HG03469 (cell line): ENCODE results near the gene CDK14.
A peak's percentile ranks its signal among the peaks of the same experiment; 100 is the strongest.
"Not testable (repeated sequence)": the region's sequence is repeated elsewhere in the genome, so short reads cannot be mapped to it uniquely, and the experiment has no call there.

Source experiments
- ATAC-seq: cut with Tn5 transposase; IDR thresholded peaks from one replicate; pipeline ENCODE4 v1.9.1; 2021; ENCODE audit warnings: mild to moderate bottlenecking, moderate library complexity, moderate number of reproducible peaks; ENCODE audit not compliant: unreplicated experiment

CDK14 gene

DNA sequence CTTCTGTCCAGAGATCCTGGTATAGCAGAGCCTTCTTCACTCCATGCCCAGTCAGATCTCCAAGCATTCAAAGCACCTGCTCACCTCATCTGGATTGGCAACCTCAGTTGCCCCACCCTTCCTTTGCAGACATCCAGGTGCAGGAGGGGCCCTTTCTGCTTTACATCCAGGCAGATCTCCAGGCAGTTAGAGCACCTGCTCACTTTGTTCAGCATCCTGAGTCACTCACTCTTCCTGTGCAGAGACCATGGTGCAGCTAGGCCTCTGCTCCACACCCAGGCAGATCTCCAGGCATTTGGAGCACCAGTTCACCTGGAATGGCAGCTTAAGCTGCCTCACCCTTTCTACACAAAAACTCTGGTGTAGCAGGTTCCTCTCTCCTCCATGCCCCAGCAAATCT, 153.1 kb downstream of the CDK14 start:
- no peak for ATAC-seq

- ATAC-seq: peak; percentile 76
Measured at GRCh38 chr7:90749774-90750173, 153.7 kb downstream of the CDK14 start.

- ATAC-seq: no peak
Measured at GRCh38 chr7:90751595-90751994, 155.5 kb downstream of the CDK14 start.

DNA sequence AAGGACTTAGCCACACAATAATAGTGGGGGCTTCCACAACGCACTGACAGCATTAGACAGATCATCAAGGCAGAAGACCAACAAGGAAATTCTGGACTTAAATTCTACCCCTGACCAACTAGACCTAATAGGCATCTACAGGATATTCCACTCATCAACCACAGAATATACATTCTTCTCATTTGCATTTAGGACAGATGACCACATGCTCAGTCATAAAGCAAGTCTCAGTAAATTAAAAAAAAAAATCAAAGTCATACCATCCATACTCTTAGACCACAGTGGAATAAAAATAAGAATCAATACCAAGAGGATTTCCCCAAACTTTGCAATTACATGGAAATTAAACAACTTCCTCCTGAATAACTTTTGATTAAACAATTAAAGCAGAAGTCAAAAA, 155.9 kb downstream of the CDK14 start:
- ATAC-seq: no peak

- no peak for ATAC-seq
Measured at GRCh38 chr7:90755041-90755440, 158.9 kb downstream of the CDK14 start.

DNA sequence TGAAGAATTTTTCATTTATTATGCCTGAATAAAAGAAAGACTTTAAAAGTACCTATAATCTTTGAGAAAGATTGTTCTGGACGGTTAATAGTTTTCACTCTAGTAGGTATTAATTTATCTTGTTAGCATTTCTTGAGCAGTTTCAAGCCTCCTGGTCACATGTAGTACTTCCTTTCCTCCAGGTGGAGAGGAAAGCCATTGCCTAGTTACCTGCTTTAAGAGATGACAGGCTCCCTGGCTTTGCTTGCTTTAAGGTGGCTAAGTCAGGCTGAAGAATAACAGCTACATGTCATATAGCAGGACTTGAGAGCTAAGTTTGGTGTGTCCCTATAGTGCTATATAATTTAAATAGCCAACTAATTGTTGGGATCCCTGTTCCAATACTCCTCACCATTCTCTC, 160.2 kb downstream of the CDK14 start:
- ATAC-seq: no peak

DNA sequence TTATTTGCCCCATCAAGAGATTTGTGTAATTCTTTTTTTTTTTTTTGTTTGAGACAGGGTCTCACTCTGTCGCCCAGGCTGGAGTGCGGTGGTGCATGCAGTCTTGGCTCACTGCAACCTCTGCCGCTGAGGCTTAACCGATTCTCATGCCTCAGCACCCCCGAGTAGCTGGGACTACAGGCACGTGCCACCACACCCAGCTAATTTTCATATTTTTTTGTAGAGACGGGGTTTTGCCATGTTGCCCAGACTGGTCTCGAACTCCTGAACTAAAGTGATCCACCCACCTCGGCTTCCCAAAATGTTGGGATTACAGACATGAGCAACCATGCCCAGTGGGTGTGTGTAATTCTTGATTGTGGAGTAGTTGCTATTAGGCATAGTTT, 161.4 kb downstream of the CDK14 start:
- peak; percentile 72 for ATAC-seq

- no peak for ATAC-seq
Measured at GRCh38 chr7:90758933-90759562, 162.9 kb downstream of the CDK14 start.

- no peak for ATAC-seq
Measured at GRCh38 chr7:90759710-90760109, 163.6 kb downstream of the CDK14 start.

DNA sequence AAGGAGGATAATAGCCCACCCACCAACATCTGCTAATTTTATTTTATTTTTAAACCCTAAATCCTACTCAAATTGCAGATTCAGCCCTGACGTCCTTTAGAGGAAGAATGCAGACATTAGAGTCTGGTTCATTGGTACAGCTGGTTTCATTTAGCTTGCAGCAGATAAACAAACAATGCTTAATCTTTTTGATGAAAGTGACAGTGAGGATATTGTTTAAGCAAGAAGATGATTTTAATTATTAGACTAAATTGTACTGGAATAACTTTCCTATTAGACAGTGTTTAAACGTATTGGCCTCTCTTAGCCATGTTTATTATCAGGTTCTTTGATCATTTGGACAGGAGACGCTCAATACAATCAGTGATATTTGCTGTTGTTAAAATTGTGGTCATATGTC, 164.8 kb downstream of the CDK14 start:
- ATAC-seq: no peak

DNA sequence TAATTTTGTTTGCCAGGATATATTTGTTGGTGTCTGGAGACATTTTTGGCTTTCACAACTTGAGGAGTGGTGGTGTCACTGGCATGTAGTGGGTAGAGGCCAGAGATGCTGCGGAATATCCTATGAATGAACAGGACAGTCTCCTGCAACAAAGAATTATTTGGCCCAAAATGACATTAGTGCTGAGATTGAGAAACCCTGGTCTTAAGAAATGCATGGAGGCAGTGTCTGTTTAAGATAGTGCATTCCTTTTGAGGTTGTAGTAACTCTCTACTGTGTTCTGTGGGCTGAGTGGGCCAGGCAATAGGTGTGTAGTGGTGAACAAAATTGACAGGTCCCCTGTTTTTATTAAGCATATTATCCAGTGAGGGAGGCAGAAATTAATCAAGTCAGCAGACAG, 165.5 kb downstream of the CDK14 start:
- no peak for ATAC-seq

DNA sequence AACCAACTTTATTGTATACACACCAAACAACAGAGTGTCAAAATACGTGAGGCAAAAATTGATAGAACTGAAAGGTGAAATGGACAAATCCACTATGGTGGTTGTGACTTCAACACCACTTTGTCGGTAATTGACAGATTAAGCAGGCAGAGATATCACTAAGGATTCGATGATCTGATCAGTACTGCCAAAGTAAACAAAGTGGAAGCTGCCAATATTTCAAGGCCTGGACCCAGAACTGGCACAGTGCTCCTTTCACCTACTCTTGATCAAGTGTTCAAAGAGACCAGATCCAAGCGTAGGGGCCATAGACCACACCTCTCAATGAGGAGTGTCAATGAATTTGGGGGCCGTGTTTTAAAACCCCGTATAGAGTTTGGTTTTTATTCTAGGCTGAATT, 167.0 kb downstream of the CDK14 start:
- no peak for ATAC-seq

GRCh38 chr7:90764848-90765570, 168.9 kb downstream of the CDK14 start:
- ATAC-seq: no peak

GRCh38 chr7:90766814-90767564, 170.9 kb downstream of the CDK14 start:
- ATAC-seq: no peak

DNA sequence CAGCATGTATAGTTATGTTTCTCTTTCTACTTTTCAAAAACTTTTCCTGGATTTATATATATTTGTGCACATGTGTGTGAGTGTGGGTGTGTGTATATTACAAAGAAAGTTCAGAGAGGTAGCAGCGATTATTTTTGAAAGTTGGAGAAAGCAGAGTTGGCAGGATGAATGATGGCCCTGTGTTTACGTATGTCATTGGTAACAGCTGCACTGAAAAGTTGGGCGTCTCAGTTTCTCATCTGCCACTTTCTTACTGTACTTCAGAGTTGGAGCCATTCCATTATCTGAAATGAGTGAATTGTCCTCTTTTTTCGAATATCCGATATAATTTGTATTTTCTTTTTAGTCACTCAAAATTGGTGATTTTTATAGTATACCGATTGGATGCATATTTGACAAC, 172.2 kb downstream of the CDK14 start:
- no peak for ATAC-seq

GRCh38 chr7:90769036-90769435, 172.9 kb downstream of the CDK14 start:
- ATAC-seq: no peak

GRCh38 chr7:90769566-90769965, 173.4 kb downstream of the CDK14 start:
- not testable (repeated sequence) for ATAC-seq

GRCh38 chr7:90771281-90771680, 175.2 kb downstream of the CDK14 start:
- no peak for ATAC-seq

DNA sequence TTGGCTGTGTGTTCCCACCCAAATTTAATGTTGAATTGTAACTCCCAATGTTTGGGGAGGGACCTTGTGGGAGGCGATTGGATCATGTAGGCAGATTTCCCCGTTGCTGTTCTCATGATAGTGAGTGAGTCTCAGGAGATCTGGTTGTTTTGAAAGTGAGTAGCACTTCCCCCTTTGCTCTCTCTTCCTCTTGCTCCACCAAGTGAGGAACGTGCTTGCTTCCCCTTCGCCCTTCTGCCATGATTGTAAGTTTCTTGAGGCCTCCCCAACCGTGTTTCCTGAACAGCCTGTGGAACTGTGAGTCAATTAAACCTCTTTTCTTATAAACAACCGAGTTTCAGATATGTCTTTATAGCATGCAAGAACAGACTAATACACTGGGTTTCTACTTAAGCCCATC, 176.3 kb downstream of the CDK14 start:
- ATAC-seq: no peak

DNA sequence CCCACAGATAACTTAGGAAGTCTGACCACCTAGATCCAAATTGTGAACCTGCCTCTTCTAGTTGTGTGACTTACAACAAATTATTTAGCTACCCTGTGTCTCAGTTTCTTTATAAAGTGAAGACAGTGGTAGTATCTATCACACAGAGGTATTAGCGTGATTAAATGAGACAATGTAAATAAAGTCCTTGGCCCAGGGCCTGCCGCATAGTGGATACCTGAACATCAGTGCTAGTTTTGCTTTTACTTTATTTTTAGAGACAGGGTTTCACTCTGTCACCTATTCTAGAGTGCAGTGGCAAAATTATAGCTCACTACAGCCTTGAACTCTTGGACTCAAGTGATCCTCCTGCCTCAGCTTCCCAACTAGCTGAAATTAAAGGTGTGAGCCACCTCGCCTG, 177.1 kb downstream of the CDK14 start:
- no peak for ATAC-seq

DNA sequence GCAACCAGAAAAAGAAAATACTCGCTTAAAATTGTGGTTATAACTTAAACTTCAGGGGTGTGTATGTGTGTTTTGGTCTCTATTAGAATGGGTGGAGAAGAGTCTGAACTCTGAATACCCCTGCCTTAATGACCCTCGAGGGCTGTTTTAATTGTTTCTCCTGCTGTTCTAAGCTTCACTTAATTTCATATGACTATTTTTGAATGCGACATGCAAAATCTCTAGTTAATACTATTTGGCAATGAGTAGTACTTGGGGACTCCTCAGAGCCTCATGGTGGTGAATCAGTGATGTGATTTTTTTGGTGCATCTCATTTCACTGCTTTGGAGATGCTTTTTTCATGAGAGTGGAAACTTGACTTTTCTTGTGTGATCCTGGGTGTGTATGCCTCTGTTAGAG, 178.6 kb downstream of the CDK14 start:
- no peak for ATAC-seq

DNA sequence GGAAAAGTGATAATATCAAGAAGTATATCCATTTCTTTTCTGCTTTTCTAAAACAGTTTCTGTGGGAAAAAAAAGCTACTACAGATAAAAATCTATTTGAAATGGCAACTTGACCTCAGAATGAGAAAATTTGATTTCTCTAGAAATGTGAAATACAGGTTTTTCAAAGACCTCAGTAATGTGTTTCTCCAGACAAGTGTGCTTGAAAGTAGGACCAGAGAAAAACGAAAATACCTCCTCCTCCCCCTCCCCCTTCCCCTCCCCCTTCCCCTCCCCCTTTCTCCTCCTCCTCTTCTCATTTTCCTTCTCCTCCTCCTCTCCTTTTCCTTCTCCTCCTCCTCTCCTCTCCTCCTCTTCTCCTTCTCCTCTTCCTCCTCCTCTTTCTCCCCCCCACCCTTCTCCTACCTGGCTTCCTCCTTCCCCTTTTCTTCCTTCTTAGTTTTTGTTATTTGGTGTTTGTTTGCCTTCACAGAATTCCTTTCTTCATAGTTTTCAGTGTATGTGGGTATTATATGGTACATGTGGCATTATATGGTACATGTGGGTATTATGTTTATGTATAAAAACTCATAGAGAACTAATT, 179.4 kb downstream of the CDK14 start:
- ATAC-seq: no peak
